K562 (cell line): ENCODE measurements around the gene VRK1. TPM values are rescaled to one million over a fixed set of nuclear protein-coding genes. Genes with fewer than 3 reads are reported as not detected.

ENCODE experiments used
- KAT7 ChIP-seq: sonication (generic); formaldehyde crosslinking; IDR thresholded peaks from 2 replicates; pipeline ENCODE4 v1.8.0; 2022; ENCODE audit warnings: missing genetic modification reagents, mild to moderate bottlenecking, borderline replicate concordance
- PTBP1 ChIP-seq: fragments of 200-400 bp; formaldehyde crosslinking; IDR thresholded peaks from 2 replicates; pipeline ENCODE4 v1.6.1; 2017; ENCODE audit warnings: low read depth, low read length
- TAL1 ChIP-seq: fragments of 450-650 bp; IDR thresholded peaks from 2 replicates; pipeline ENCODE4 v1.6.1; 2016; ENCODE audit warnings: mild to moderate bottlenecking
- polyA plus RNA-seq, 8 experiments: library from polyadenylated mRNA; depleted of rRNA in 4 of 8; stranded (reverse) in 5 of 8; unstranded in 3 of 8; fragments of >200 nt; fragmentation: Nextera tagmentation in 2 of 8; fragmentation: Illumina TruSeq in 1 of 8; extraction: Ambion mirVana in 2 of 8; extraction: Trizol in 1 of 8; gene quantifications; 2 replicates each; pipeline versions ENCODE4 v1.2.1 to v1.2.3, GENCODE V29; 2011 to 2014; ENCODE audit warnings: inconsistent platforms in 1 of 8, missing spikeins in 1 of 8
- total RNA-seq, 7 experiments: library from RNA; depleted of rRNA in 6 of 7; stranded (reverse); fragments of >200 nt in 6 of 7; fragmentation: Illumina TruSeq in 2 of 7; extraction: Trizol in 2 of 7; gene quantifications; 2 replicates each; pipeline versions ENCODE4 v1.2.1 to v1.2.3, GENCODE V29; 2011 to 2021; ENCODE audit warnings: low replicate concordance in 1 of 7
- TF ChIP-seq, protein P1 (sequence below): fragments of 450-650 bp; IDR thresholded peaks from 2 replicates; pipeline ENCODE4 v1.6.1; 2016; ENCODE audit warnings: mild to moderate bottlenecking, moderate library complexity
- TF ChIP-seq, protein P2 (sequence below), 2 experiments: fragments of 450-650 bp in 1 of 2; sonication (generic) in 1 of 2; formaldehyde crosslinking in 1 of 2; IDR thresholded peaks; 2 replicates each; pipeline versions ENCODE4 v1.7.1 to v1.9.0; 2016 to 2022; ENCODE audit warnings: inconsistent platforms in 1 of 2, mild to moderate bottlenecking in 1 of 2, missing genetic modification reagents in 1 of 2

Gene VRK1
- total and polyA plus RNA-seq, 9 of the 15 experiments (the other 6 are each of a cell fraction or from before 2014, with no cell fraction given): 83.6 to 177 (median 116) TPM

DNA sequence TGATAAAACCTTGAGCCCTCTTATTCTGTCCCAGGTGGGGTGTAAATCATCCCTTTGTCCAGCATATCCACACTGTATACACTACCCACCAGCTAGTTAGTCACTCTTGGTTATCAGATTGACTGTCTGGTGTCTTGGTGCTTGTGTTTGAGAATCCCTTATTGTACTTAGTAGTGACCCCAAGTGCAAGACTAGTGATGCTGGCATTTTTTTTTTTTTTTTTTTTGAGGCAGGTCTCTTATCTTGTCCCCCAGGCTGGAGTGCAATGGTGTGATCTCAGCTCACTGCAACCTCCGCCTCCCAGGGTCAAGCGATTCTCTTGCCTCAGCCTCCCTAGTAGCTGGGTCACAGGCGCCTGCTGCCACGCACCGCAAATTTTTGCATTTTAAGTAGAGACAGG, 5.8 kb downstream of the VRK1 start (continued):
- TF ChIP-seq TAL1 (peak; percentile 96), KAT7 (CRISPR knock-in tag) (no peak), PTBP1 (no peak)
- TF ChIP-seq, protein P1, sequence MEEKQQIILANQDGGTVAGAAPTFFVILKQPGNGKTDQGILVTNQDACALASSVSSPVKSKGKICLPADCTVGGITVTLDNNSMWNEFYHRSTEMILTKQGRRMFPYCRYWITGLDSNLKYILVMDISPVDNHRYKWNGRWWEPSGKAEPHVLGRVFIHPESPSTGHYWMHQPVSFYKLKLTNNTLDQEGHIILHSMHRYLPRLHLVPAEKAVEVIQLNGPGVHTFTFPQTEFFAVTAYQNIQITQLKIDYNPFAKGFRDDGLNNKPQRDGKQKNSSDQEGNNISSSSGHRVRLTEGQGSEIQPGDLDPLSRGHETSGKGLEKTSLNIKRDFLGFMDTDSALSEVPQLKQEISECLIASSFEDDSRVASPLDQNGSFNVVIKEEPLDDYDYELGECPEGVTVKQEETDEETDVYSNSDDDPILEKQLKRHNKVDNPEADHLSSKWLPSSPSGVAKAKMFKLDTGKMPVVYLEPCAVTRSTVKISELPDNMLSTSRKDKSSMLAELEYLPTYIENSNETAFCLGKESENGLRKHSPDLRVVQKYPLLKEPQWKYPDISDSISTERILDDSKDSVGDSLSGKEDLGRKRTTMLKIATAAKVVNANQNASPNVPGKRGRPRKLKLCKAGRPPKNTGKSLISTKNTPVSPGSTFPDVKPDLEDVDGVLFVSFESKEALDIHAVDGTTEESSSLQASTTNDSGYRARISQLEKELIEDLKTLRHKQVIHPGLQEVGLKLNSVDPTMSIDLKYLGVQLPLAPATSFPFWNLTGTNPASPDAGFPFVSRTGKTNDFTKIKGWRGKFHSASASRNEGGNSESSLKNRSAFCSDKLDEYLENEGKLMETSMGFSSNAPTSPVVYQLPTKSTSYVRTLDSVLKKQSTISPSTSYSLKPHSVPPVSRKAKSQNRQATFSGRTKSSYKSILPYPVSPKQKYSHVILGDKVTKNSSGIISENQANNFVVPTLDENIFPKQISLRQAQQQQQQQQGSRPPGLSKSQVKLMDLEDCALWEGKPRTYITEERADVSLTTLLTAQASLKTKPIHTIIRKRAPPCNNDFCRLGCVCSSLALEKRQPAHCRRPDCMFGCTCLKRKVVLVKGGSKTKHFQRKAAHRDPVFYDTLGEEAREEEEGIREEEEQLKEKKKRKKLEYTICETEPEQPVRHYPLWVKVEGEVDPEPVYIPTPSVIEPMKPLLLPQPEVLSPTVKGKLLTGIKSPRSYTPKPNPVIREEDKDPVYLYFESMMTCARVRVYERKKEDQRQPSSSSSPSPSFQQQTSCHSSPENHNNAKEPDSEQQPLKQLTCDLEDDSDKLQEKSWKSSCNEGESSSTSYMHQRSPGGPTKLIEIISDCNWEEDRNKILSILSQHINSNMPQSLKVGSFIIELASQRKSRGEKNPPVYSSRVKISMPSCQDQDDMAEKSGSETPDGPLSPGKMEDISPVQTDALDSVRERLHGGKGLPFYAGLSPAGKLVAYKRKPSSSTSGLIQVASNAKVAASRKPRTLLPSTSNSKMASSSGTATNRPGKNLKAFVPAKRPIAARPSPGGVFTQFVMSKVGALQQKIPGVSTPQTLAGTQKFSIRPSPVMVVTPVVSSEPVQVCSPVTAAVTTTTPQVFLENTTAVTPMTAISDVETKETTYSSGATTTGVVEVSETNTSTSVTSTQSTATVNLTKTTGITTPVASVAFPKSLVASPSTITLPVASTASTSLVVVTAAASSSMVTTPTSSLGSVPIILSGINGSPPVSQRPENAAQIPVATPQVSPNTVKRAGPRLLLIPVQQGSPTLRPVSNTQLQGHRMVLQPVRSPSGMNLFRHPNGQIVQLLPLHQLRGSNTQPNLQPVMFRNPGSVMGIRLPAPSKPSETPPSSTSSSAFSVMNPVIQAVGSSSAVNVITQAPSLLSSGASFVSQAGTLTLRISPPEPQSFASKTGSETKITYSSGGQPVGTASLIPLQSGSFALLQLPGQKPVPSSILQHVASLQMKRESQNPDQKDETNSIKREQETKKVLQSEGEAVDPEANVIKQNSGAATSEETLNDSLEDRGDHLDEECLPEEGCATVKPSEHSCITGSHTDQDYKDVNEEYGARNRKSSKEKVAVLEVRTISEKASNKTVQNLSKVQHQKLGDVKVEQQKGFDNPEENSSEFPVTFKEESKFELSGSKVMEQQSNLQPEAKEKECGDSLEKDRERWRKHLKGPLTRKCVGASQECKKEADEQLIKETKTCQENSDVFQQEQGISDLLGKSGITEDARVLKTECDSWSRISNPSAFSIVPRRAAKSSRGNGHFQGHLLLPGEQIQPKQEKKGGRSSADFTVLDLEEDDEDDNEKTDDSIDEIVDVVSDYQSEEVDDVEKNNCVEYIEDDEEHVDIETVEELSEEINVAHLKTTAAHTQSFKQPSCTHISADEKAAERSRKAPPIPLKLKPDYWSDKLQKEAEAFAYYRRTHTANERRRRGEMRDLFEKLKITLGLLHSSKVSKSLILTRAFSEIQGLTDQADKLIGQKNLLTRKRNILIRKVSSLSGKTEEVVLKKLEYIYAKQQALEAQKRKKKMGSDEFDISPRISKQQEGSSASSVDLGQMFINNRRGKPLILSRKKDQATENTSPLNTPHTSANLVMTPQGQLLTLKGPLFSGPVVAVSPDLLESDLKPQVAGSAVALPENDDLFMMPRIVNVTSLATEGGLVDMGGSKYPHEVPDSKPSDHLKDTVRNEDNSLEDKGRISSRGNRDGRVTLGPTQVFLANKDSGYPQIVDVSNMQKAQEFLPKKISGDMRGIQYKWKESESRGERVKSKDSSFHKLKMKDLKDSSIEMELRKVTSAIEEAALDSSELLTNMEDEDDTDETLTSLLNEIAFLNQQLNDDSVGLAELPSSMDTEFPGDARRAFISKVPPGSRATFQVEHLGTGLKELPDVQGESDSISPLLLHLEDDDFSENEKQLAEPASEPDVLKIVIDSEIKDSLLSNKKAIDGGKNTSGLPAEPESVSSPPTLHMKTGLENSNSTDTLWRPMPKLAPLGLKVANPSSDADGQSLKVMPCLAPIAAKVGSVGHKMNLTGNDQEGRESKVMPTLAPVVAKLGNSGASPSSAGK: no peak
- TF ChIP-seq, protein P2, sequence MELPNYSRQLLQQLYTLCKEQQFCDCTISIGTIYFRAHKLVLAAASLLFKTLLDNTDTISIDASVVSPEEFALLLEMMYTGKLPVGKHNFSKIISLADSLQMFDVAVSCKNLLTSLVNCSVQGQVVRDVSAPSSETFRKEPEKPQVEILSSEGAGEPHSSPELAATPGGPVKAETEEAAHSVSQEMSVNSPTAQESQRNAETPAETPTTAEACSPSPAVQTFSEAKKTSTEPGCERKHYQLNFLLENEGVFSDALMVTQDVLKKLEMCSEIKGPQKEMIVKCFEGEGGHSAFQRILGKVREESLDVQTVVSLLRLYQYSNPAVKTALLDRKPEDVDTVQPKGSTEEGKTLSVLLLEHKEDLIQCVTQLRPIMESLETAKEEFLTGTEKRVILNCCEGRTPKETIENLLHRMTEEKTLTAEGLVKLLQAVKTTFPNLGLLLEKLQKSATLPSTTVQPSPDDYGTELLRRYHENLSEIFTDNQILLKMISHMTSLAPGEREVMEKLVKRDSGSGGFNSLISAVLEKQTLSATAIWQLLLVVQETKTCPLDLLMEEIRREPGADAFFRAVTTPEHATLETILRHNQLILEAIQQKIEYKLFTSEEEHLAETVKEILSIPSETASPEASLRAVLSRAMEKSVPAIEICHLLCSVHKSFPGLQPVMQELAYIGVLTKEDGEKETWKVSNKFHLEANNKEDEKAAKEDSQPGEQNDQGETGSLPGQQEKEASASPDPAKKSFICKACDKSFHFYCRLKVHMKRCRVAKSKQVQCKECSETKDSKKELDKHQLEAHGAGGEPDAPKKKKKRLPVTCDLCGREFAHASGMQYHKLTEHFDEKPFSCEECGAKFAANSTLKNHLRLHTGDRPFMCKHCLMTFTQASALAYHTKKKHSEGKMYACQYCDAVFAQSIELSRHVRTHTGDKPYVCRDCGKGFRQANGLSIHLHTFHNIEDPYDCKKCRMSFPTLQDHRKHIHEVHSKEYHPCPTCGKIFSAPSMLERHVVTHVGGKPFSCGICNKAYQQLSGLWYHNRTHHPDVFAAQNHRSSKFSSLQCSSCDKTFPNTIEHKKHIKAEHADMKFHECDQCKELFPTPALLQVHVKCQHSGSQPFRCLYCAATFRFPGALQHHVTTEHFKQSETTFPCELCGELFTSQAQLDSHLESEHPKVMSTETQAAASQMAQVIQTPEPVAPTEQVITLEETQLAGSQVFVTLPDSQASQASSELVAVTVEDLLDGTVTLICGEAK (IDR thresholded peaks at IDR 0.05): no peak
- TF ChIP-seq, protein P2 (CRISPR knock-in tag; IDR thresholded peaks at IDR 0.05): no peak
